CD14-positive monocyte (primary cell): ENCODE data around the gene SGMS1. TPM values are rescaled to one million over a fixed set of nuclear protein-coding genes. Genes with fewer than 3 reads are reported as not detected.

ENCODE experiments used
- DNase-seq, 3 donors: peaks; one replicate each; pipeline ENCODE4 v3.0.0-alpha.2; 2011 to 2022
- H2AFZ ChIP-seq: 2 replicates; pipeline ENCODE4 v1.6.0; 2012; ENCODE audit warnings: mild to moderate bottlenecking, low read depth, low read length, inconsistent platforms; ENCODE audit not compliant: insufficient read depth, poor library complexity, severe bottlenecking
- H3K27ac ChIP-seq, 2 donors: 1 replicate in 1 of 2; 2 replicates in 1 of 2; pipeline ENCODE4 v1.5.1; 2012 to 2013; ENCODE audit warnings: low read length in 2 of 2, control low read depth in 1 of 2, inconsistent platforms in 1 of 2, low read depth in 1 of 2, mild to moderate bottlenecking in 1 of 2
- H3K27me3 ChIP-seq, 2 donors: one replicate each; pipeline versions ENCODE4 v1.6.0 to v1.6.1; 2011 to 2013; ENCODE audit warnings: low read length in 2 of 2; ENCODE audit not compliant: control insufficient read depth in 2 of 2, insufficient read depth in 2 of 2
- H3K36me3 ChIP-seq, 2 donors: replicated peaks in 1 of 2; 1 replicate in 1 of 2; 2 replicates in 1 of 2; pipeline versions ENCODE4 v1.5.1 to v1.6.1; 2012 to 2013; ENCODE audit warnings: low read length in 2 of 2, control low read depth in 1 of 2, inconsistent platforms in 1 of 2, mild to moderate bottlenecking in 1 of 2; ENCODE audit not compliant: insufficient read depth in 2 of 2, control insufficient read depth in 1 of 2
- H3K4me1 ChIP-seq, 2 donors: 1 replicate in 1 of 2; 2 replicates in 1 of 2; pipeline versions ENCODE4 v1.5.1 to v1.6.1; 2012 to 2013; ENCODE audit warnings: low read length in 2 of 2, control low read depth in 1 of 2, inconsistent platforms in 1 of 2, mild to moderate bottlenecking in 1 of 2, moderate library complexity in 1 of 2; ENCODE audit not compliant: insufficient read depth in 2 of 2, control insufficient read depth in 1 of 2
- H3K4me2 ChIP-seq: replicated peaks from 2 replicates; pipeline ENCODE3; 2012; ENCODE audit warnings: low read length, moderate library complexity, mild to moderate bottlenecking; ENCODE audit not compliant: poor library complexity, severe bottlenecking; ENCODE audit errors: extremely low read depth
- H3K4me3 ChIP-seq, 3 experiments: fragments of 200-600 bp in 1 of 3; sonication (generic) in 1 of 3; replicated peaks in 1 of 3; 1 replicate in 2 of 3; 2 replicates in 1 of 3; pipeline ENCODE4 v1.5.1; 2011 to 2013; ENCODE audit warnings: low read length in 3 of 3, mild to moderate bottlenecking in 3 of 3, control low read depth in 2 of 3, low read depth in 2 of 3, inconsistent platforms in 1 of 3, moderate library complexity in 1 of 3
- H3K79me2 ChIP-seq: 2 replicates; pipeline ENCODE4 v1.6.0; 2012; ENCODE audit warnings: mild to moderate bottlenecking, control low read depth, inconsistent platforms, low read length, moderate library complexity; ENCODE audit not compliant: insufficient read depth
- H3K9ac ChIP-seq: 2 replicates; pipeline ENCODE4 v1.6.0; 2017; ENCODE audit warnings: low read length, mild to moderate bottlenecking; ENCODE audit not compliant: insufficient read depth, poor library complexity, severe bottlenecking
- H3K9me3 ChIP-seq, 2 donors: replicated peaks in 1 of 2; 1 replicate in 1 of 2; 2 replicates in 1 of 2; pipeline versions ENCODE4 v1.5.1 to v1.6.1; 2012 to 2013; ENCODE audit warnings: low read length in 2 of 2, control low read depth in 1 of 2; ENCODE audit not compliant: control insufficient read depth in 1 of 2, insufficient read depth in 1 of 2
- H4K20me1 ChIP-seq: 2 replicates; pipeline ENCODE4 v1.6.0; 2012; ENCODE audit warnings: mild to moderate bottlenecking, low read length, control low read depth, moderate library complexity; ENCODE audit not compliant: insufficient read depth
- H3K27ac Mint-ChIP-seq, 7 donors: one replicate each; pipeline ENCODE4 v1.8.0; 2020; ENCODE audit warnings: mild to moderate bottlenecking in 7 of 7, mixed read lengths in 7 of 7, moderate library complexity in 6 of 7, inconsistent platforms in 2 of 7
- H3K27me3 Mint-ChIP-seq, 3 donors: one replicate each; pipeline ENCODE4 v1.8.0; 2021 to 2022; ENCODE audit warnings: low read depth in 3 of 3, mild to moderate bottlenecking in 3 of 3, mixed read lengths in 3 of 3, moderate library complexity in 3 of 3, inconsistent platforms in 1 of 3
- H3K36me3 Mint-ChIP-seq, 2 donors: one replicate each; pipeline ENCODE4 v1.8.0; 2020; ENCODE audit warnings: mixed read lengths in 2 of 2, inconsistent platforms in 1 of 2, mild to moderate bottlenecking in 1 of 2
- H3K4me1 Mint-ChIP-seq: one replicate; pipeline ENCODE4 v1.8.0; 2020; ENCODE audit warnings: mild to moderate bottlenecking, mixed read lengths
- H3K4me3 Mint-ChIP-seq, 2 donors: one replicate each; pipeline ENCODE4 v1.8.0; 2020; ENCODE audit warnings: mild to moderate bottlenecking in 2 of 2, mixed read lengths in 2 of 2, moderate library complexity in 1 of 2
- H3K9me3 Mint-ChIP-seq, 7 donors: one replicate each; pipeline ENCODE4 v1.8.0; 2020 to 2022; ENCODE audit warnings: mixed read lengths in 7 of 7, mild to moderate bottlenecking in 6 of 7, moderate library complexity in 6 of 7, inconsistent platforms in 2 of 7
- WGBS: methylation state at CpG from one replicate; pipeline ENCODE4 v1.1.5; 2013; ENCODE audit warnings: missing lambda C conversion rate; ENCODE audit not compliant: insufficient coverage; 5-methylcytosine and 5-hydroxymethylcytosine counted together
- intact Hi-C, 2 donors: fragments of 100-400 bp; cut with micrococcal nuclease; formaldehyde crosslinking; loops; one replicate each; pipeline versions ENCODE4 v1.15.0 to v1.15.1; 2023
- polyA plus RNA-seq, 3 donors: library from polyadenylated mRNA; depleted of rRNA in 1 of 3; unstranded in 2 of 3; stranded (reverse) in 1 of 3; fragments of 300-500 nt in 2 of 3; fragments of >200 nt in 1 of 3; fragmentation: Illumina TruSeq in 2 of 3; gene quantifications; 1 replicate in 2 of 3; 2 replicates in 1 of 3; pipeline ENCODE4 v1.2.3, GENCODE V29; 2012 to 2021
- TF ChIP-seq, protein P1 (sequence below): fragments of 200-600 bp; IDR thresholded peaks from one replicate; pipeline ENCODE4 v1.8.0; 2022; ENCODE audit warnings: antibody characterized with exemption, mild to moderate bottlenecking

SGMS1 gene
- polyA plus RNA-seq, 3 donors, result 19.5 to 20.6 (median 20.4) TPM

DNA sequence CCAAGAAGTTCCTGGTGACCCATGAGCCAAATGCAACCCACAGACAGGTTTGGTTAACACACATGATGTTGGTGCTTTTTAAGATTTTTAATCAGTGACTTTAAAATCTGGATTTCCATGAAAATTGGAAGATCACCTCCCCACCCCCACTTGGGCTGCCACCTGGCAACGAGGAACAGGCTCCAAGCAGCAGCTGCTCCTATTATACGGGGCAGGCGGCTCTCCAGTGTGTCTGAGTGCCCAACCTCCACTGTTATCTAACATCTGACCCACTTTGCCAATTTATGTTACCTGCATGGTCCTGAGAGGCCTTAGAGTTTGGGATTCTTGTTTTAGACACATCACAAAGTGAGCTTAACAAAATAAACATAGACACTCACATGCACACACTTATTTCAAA, 56.4 kb downstream of the SGMS1 start:
- peaks cover 0 to 3% (median 0%) of the 10 kb centered on the region in 7 donors for H3K9me3 Mint-ChIP-seq
- TF ChIP-seq, protein P1, sequence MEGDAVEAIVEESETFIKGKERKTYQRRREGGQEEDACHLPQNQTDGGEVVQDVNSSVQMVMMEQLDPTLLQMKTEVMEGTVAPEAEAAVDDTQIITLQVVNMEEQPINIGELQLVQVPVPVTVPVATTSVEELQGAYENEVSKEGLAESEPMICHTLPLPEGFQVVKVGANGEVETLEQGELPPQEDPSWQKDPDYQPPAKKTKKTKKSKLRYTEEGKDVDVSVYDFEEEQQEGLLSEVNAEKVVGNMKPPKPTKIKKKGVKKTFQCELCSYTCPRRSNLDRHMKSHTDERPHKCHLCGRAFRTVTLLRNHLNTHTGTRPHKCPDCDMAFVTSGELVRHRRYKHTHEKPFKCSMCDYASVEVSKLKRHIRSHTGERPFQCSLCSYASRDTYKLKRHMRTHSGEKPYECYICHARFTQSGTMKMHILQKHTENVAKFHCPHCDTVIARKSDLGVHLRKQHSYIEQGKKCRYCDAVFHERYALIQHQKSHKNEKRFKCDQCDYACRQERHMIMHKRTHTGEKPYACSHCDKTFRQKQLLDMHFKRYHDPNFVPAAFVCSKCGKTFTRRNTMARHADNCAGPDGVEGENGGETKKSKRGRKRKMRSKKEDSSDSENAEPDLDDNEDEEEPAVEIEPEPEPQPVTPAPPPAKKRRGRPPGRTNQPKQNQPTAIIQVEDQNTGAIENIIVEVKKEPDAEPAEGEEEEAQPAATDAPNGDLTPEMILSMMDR, result no peak
- H3K9me3 ChIP-seq, result no peaks in the 10 kb centered on the region
- H3K27me3 Mint-ChIP-seq, result peaks cover 0 to 3% (median 0%) of the 10 kb centered on the region in 3 donors
- no peak overlapping the region for H3K27ac Mint-ChIP-seq
- WGBS, result 82% methylated on average over 3 of the region's 3 CpGs
- H3K79me2 ChIP-seq, result no peaks in the 10 kb centered on the region
- H3K36me3 Mint-ChIP-seq, result peaks cover 3 to 4% of the 10 kb centered on the region in 2 donors
- H3K4me1 ChIP-seq, result no peaks in the 10 kb centered on the region
- no peaks in the 10 kb centered on the region for H3K27me3 ChIP-seq
- no peaks in the 10 kb centered on the region for H3K36me3 ChIP-seq
- intact Hi-C loops, result no loop called here
- no peak overlapping the region for H3K4me3 ChIP-seq
- H3K27ac ChIP-seq, result no peak overlapping the region
- H3K9ac ChIP-seq, result no peak overlapping the region
- H3K4me1 Mint-ChIP-seq, result no peaks in the 10 kb centered on the region
- H3K4me3 Mint-ChIP-seq, result no peak overlapping the region
- H2AFZ ChIP-seq, result no peak overlapping the region
- H3K4me2 ChIP-seq, result no peak overlapping the region
- no peak for DNase-seq
- H4K20me1 ChIP-seq, result peaks cover 36% of the 10 kb centered on the region

DNA sequence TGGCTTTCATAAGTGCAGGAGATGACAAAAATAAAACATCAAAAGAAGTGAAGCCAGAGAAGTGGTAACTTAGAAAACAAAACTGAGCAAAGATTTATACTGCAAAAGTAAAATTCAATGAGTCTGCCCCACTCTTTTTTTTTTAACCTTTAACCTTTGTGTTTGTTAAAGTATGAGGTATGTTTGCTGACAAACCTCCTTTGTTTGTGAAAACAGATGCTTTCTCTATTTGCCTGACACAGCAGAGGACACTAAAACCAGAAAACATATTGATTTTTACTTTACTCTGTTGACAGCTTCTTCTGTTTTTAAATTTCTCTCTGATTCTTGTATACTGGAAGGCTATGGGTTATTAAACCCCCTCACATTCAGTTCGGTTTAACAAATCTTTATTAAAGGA, 57.6 kb downstream of the SGMS1 start:
- TF ChIP-seq, protein P1, result no peak
- H3K4me1 ChIP-seq, result no peaks in the 10 kb centered on the region
- no peak overlapping the region for H3K27ac ChIP-seq
- H3K79me2 ChIP-seq, result no peaks in the 10 kb centered on the region
- H3K27ac Mint-ChIP-seq, result no peak overlapping the region
- peaks cover 1% of the 10 kb centered on the region for H3K4me1 Mint-ChIP-seq
- H3K36me3 ChIP-seq, result no peaks in the 10 kb centered on the region
- H3K4me3 Mint-ChIP-seq, result no peak overlapping the region
- no peak overlapping the region for H3K4me3 ChIP-seq
- no peaks in the 10 kb centered on the region for H3K27me3 ChIP-seq
- intact Hi-C loops, result no loop called here
- peaks cover 3 to 4% of the 10 kb centered on the region in 2 donors for H3K36me3 Mint-ChIP-seq
- no peak overlapping the region for H3K4me2 ChIP-seq
- no peaks in the 10 kb centered on the region for H3K9me3 ChIP-seq
- peaks cover 0 to 3% (median 0%) of the 10 kb centered on the region in 3 donors for H3K27me3 Mint-ChIP-seq
- H3K9me3 Mint-ChIP-seq, result peaks cover 0 to 3% (median 0%) of the 10 kb centered on the region in 7 donors
- no peak overlapping the region for H3K9ac ChIP-seq
- H2AFZ ChIP-seq, result no peak overlapping the region
- peaks cover 32% of the 10 kb centered on the region for H4K20me1 ChIP-seq
- DNase-seq, result no peak
- no CpG with 5 or more reads among the region's 1 CpG for WGBS
